ENCODE measurements around the gene SHC1. TPM values are rescaled to one million over a fixed set of nuclear protein-coding genes. Genes with fewer than 3 reads are reported as not detected.

The SHC1 gene
- total RNA-seq, 2 experiments from 2014 or later, result 45.9 to 65.7 TPM

GRCh38 chr1:154937988-154938386 lies 32.6 kb downstream of the SHC1 start:
- H3K4me1 Mint-ChIP-seq, result peaks cover 68% of the 10 kb centered on the region
- peak overlapping the region; percentile 95 for H3K4me3 Mint-ChIP-seq
- intact Hi-C loops (cut with DNase I, micrococcal nuclease), result loop anchor here (1.0 to 2.0 kb wide), 14 partner anchors 17 to 380 kb away; partner anchors contain the start of genes ADAR (in 2 of the 2), CKS1B (in 2 of the 2), ADAM15 (in 1 of the 2) and PYGO2 (in 1 of the 2)
- ChIA-PET POLR2A (interaction anchor here (0.5 to 2.1 kb wide), 3 partner anchors 36 to 379 kb away, joined by 3 to 12 read pairs (median 7); partner anchors contain the start of gene CKS1B), CTCF (interaction anchor here (0.6 to 3.0 kb wide), 7 partner anchors 45 to 378 kb away, joined by 3 to 16 read pairs (median 3); partner anchors contain the start of genes ADAM15 and FLAD1)
- H3K9me3 Mint-ChIP-seq (ENCODE audit: low read depth), result no peaks in the 10 kb centered on the region
- ATAC-seq (no peak), DNase-seq (no peak)
- peaks cover 7% of the 10 kb centered on the region for H3K36me3 Mint-ChIP-seq (ENCODE audit: low read depth)
- no peaks in the 10 kb centered on the region for H3K27me3 Mint-ChIP-seq
- peak overlapping the region; percentile 96 for H3K27ac Mint-ChIP-seq

GRCh38 chr1:154937085-154937987 lies 33.2 kb downstream of the SHC1 start:
- H3K9me3 Mint-ChIP-seq (ENCODE audit: low read depth), result no peaks in the 10 kb centered on the region
- H3K27me3 Mint-ChIP-seq, result no peaks in the 10 kb centered on the region
- peak overlapping the region; percentile 96 for H3K27ac Mint-ChIP-seq
- peak overlapping the region; percentile 95 for H3K4me3 Mint-ChIP-seq
- CTCF ChIA-PET, result interaction anchor here (0.6 to 3.0 kb wide), 16 partner anchors 8 to 378 kb away, joined by 3 to 16 read pairs (median 4); partner anchors contain the start of genes ADAM15, FLAD1 and KRTCAP2
- peaks cover 62% of the 10 kb centered on the region for H3K4me1 Mint-ChIP-seq
- POLR2A ChIA-PET, result interaction anchor here (0.6 to 2.1 kb wide), 8 partner anchors 9 to 378 kb away, joined by 3 to 12 read pairs (median 6); partner anchors contain the start of genes ADAM15, CKS1B and PBXIP1
- DNase-seq (peak; percentile 94), ATAC-seq (peak; percentile 78)
- H3K36me3 Mint-ChIP-seq (ENCODE audit: low read depth), result peaks cover 7% of the 10 kb centered on the region
- intact Hi-C loops (cut with DNase I, micrococcal nuclease), result loop anchor here (1.0 to 2.0 kb wide), 14 partner anchors 17 to 379 kb away; partner anchors contain the start of genes ADAR (in 2 of the 2), CKS1B (in 2 of the 2), ADAM15 (in 1 of the 2) and PYGO2 (in 1 of the 2)

- peak; percentile 97 for DNase-seq
- CTCF ChIA-PET, result interaction anchor here (0.5 to 3.0 kb wide), 14 partner anchors 9 to 504 kb away, joined by 3 to 16 read pairs (median 4); partner anchors contain the start of gene KRTCAP2
- Mint-ChIP-seq H3K9me3 (ENCODE audit: low read depth) (no peaks in the 10 kb centered on the region), H3K36me3 (ENCODE audit: low read depth) (peaks cover 7% of the 10 kb centered on the region), H3K4me3 (peak within 1 kb of the TSS; percentile 95), H3K4me1 (peaks cover 54% of the 10 kb centered on the region), H3K27me3 (no peaks in the 10 kb centered on the region), H3K27ac (peak within 1 kb of the TSS; percentile 96)
- intact Hi-C loops (cut with DNase I, micrococcal nuclease), result loop anchor here (1.0 to 2.0 kb wide), 16 partner anchors 18 to 378 kb away; partner anchors contain the start of genes ADAR (in 2 of the 2), CKS1B (in 2 of the 2), ADAM15 (in 1 of the 2) and PYGO2 (in 1 of the 2)
- peak; percentile 80 for ATAC-seq
- POLR2A ChIA-PET, result interaction anchor here (0.6 to 2.1 kb wide), 14 partner anchors 8 to 377 kb away, joined by 3 to 12 read pairs (median 4); partner anchors contain the start of genes ADAM15, CKS1B and PBXIP1
Observed at GRCh38 chr1:154936555-154937084, 33.9 kb downstream of the SHC1 start, which contains the start of gene PMVK. Gene PMVK (minus strand): TSS chr1:154936719. CDS start chr1:154936685, 34 bp downstream.

GRCh38 chr1:154935749-154936554 lies 34.6 kb downstream of the SHC1 start:
- peak overlapping the region; percentile 96 for H3K27ac Mint-ChIP-seq
- ATAC-seq (no peak), DNase-seq (no peak)
- peaks cover 9% of the 10 kb centered on the region for H3K36me3 Mint-ChIP-seq (ENCODE audit: low read depth)
- CTCF ChIA-PET, result interaction anchor here (0.5 to 3.0 kb wide), 13 partner anchors 9 to 504 kb away, joined by 3 to 16 read pairs (median 4); partner anchors contain the start of gene SCAMP3
- H3K27me3 Mint-ChIP-seq, result no peaks in the 10 kb centered on the region
- POLR2A ChIA-PET, result interaction anchor here (0.6 to 2.1 kb wide), 13 partner anchors 8 to 376 kb away, joined by 3 to 12 read pairs (median 4); partner anchors contain the start of genes ADAM15, CKS1B and PBXIP1
- intact Hi-C loops (cut with DNase I, micrococcal nuclease), result loop anchor here (1.0 to 2.0 kb wide), 6 partner anchors 19 to 327 kb away; partner anchors contain the start of gene ADAR (in 1 of the 2)
- no peaks in the 10 kb centered on the region for H3K9me3 Mint-ChIP-seq (ENCODE audit: low read depth)
- peaks cover 48% of the 10 kb centered on the region for H3K4me1 Mint-ChIP-seq
- peak overlapping the region; percentile 95 for H3K4me3 Mint-ChIP-seq

- H3K27me3 Mint-ChIP-seq, result no peaks in the 10 kb centered on the region
- peaks cover 37% of the 10 kb centered on the region for H3K4me1 Mint-ChIP-seq
- POLR2A ChIA-PET, result no interaction called here
- H3K9me3 Mint-ChIP-seq (ENCODE audit: low read depth), result no peaks in the 10 kb centered on the region
- CTCF ChIA-PET, result interaction anchor here (0.6 to 0.7 kb wide), 3 partner anchors 11 to 238 kb away, joined by 3 read pairs; partner anchors contain the start of gene KRTCAP2
- H3K4me3 Mint-ChIP-seq, result no peak overlapping the region
- DNase-seq (no peak), ATAC-seq (no peak)
- peaks cover 13% of the 10 kb centered on the region for H3K36me3 Mint-ChIP-seq (ENCODE audit: low read depth)
- H3K27ac Mint-ChIP-seq, result no peak overlapping the region
- intact Hi-C loops (cut with DNase I, micrococcal nuclease), result no loop called here
Observed at GRCh38 chr1:154934358-154934948, 36.1 kb downstream of the SHC1 start.

GRCh38 chr1:154931940-154932487 lies 38.5 kb downstream of the SHC1 start:
- H3K4me3 Mint-ChIP-seq, result no peak overlapping the region
- POLR2A ChIA-PET, result no interaction called here
- no peak overlapping the region for H3K27ac Mint-ChIP-seq
- H3K36me3 Mint-ChIP-seq (ENCODE audit: low read depth), result peaks cover 23% of the 10 kb centered on the region
- CTCF ChIA-PET, result interaction anchor here (0.6 to 1.0 kb wide), 5 partner anchors 23 to 159 kb away, joined by 3 read pairs; no protein-coding TSS in a partner anchor
- H3K4me1 Mint-ChIP-seq, result peaks cover 18% of the 10 kb centered on the region
- ATAC-seq (no peak), DNase-seq (no peak)
- H3K9me3 Mint-ChIP-seq (ENCODE audit: low read depth), result no peaks in the 10 kb centered on the region
- no peaks in the 10 kb centered on the region for H3K27me3 Mint-ChIP-seq
- intact Hi-C loops (cut with DNase I, micrococcal nuclease), result no loop called here

- Mint-ChIP-seq H3K4me3 (no peak overlapping the region), H3K4me1 (peaks cover 2% of the 10 kb centered on the region), H3K36me3 (ENCODE audit: low read depth) (peaks cover 33% of the 10 kb centered on the region), H3K27me3 (no peaks in the 10 kb centered on the region), H3K27ac (peak overlapping the region; percentile 13), H3K9me3 (ENCODE audit: low read depth) (no peaks in the 10 kb centered on the region)
- ATAC-seq, result no peak
- POLR2A ChIA-PET, result no interaction called here
- intact Hi-C loops (cut with DNase I, micrococcal nuclease), result no loop called here
- CTCF ChIA-PET, result interaction anchor here (0.6 to 1.0 kb wide), 5 partner anchors 48 to 592 kb away, joined by 3 to 5 read pairs (median 3); no protein-coding TSS in a partner anchor
- DNase-seq, result no peak
Observed at GRCh38 chr1:154926201-154926600, 44.3 kb downstream of the SHC1 start.

GRCh38 chr1:154925335-154926170 lies 45.0 kb downstream of the SHC1 start:
- Mint-ChIP-seq H3K27ac (no peak overlapping the region), H3K4me3 (no peak overlapping the region), H3K4me1 (peaks cover 2% of the 10 kb centered on the region), H3K27me3 (no peaks in the 10 kb centered on the region), H3K9me3 (ENCODE audit: low read depth) (no peaks in the 10 kb centered on the region), H3K36me3 (ENCODE audit: low read depth) (peaks cover 32% of the 10 kb centered on the region)
- intact Hi-C loops (cut with DNase I, micrococcal nuclease), result no loop called here
- ChIA-PET CTCF (interaction anchor here (0.6 to 1.0 kb wide), 5 partner anchors 47 to 591 kb away, joined by 3 to 5 read pairs (median 3); no protein-coding TSS in a partner anchor), POLR2A (interaction anchor here (0.7 to 1.2 kb wide), 2 partner anchors 11 to 41 kb away, joined by 3 to 7 read pairs; partner anchors contain the start of gene PMVK)
- no peak for DNase-seq
- no peak for ATAC-seq

GRCh38 chr1:154923695-154924094 lies 46.9 kb downstream of the SHC1 start:
- no peak overlapping the region for H3K27ac Mint-ChIP-seq

More at GRCh38 chr1:154923695-154924094, 46.9 kb downstream of the SHC1 start:
- peaks cover 27% of the 10 kb centered on the region for H3K36me3 Mint-ChIP-seq (ENCODE audit: low read depth)
- intact Hi-C loops (cut with DNase I, micrococcal nuclease), result no loop called here
- CTCF ChIA-PET, result no interaction called here
- H3K9me3 Mint-ChIP-seq (ENCODE audit: low read depth), result no peaks in the 10 kb centered on the region
- POLR2A ChIA-PET, result no interaction called here
- DNase-seq (no peak), ATAC-seq (no peak)
- no peak overlapping the region for H3K4me3 Mint-ChIP-seq
- peaks cover 2% of the 10 kb centered on the region for H3K4me1 Mint-ChIP-seq
- no peaks in the 10 kb centered on the region for H3K27me3 Mint-ChIP-seq
